GM21360 (cell line): Measurements from ENCODE around the gene UBN1.

Experiments used
- ATAC-seq: cut with Tn5 transposase; IDR thresholded peaks from one replicate; pipeline ENCODE4 v1.9.1; 2021; ENCODE audit warnings: mild to moderate bottlenecking, moderate library complexity; ENCODE audit not compliant: unreplicated experiment

The UBN1 gene

GRCh38 chr16:4900036-4900435, 52.8 kb downstream of the UBN1 start:
- no peak for ATAC-seq

- no peak for ATAC-seq
These were observed 53.5 kb downstream of the UBN1 start for GRCh38 chr16:4900750-4901149.

GRCh38 chr16:4902038-4902437, 54.8 kb downstream of the UBN1 start:
- no peak for ATAC-seq

GRCh38 chr16:4904108-4904941, 57.0 kb downstream of the UBN1 start:
- ATAC-seq: no peak

- ATAC-seq: no peak
These were observed 57.8 kb downstream of the UBN1 start for GRCh38 chr16:4904942-4905615.

GRCh38 chr16:4908854-4909401, 61.6 kb downstream of the UBN1 start:
- no peak for ATAC-seq

GRCh38 chr16:4909825-4910224, 62.5 kb downstream of the UBN1 start:
- ATAC-seq: no peak

- no peak for ATAC-seq
These were observed 63.5 kb downstream of the UBN1 start for GRCh38 chr16:4910828-4911227.

- no peak for ATAC-seq
These were observed 64.7 kb downstream of the UBN1 start for GRCh38 chr16:4911970-4912386.

- no peak for ATAC-seq
These were observed 66.0 kb downstream of the UBN1 start for GRCh38 chr16:4913130-4913773.

GRCh38 chr16:4913774-4914525, 66.7 kb downstream of the UBN1 start:
- ATAC-seq: no peak

GRCh38 chr16:4914528-4915225, 67.4 kb downstream of the UBN1 start:
- ATAC-seq: no peak

- ATAC-seq: no peak
These were observed 68.0 kb downstream of the UBN1 start for GRCh38 chr16:4915226-4915761.

- no peak for ATAC-seq
These were observed 69.8 kb downstream of the UBN1 start for GRCh38 chr16:4917117-4917516.

GRCh38 chr16:4918781-4919251, 71.5 kb downstream of the UBN1 start:
- no peak for ATAC-seq

GRCh38 chr16:4920826-4921225, 73.5 kb downstream of the UBN1 start:
- no peak for ATAC-seq

GRCh38 chr16:4922721-4923342, 75.6 kb downstream of the UBN1 start:
- ATAC-seq: no peak

- no peak for ATAC-seq
These were observed 76.6 kb downstream of the UBN1 start for GRCh38 chr16:4923853-4924252.

- ATAC-seq: no peak
These were observed 77.5 kb downstream of the UBN1 start for GRCh38 chr16:4924593-4925292.
